ENCODE measurements around the gene HSPA1A.
"Not testable (repeated sequence)": the region's sequence is repeated elsewhere in the genome, so short reads cannot be mapped to it uniquely, and the experiment has no call there.

DNA sequence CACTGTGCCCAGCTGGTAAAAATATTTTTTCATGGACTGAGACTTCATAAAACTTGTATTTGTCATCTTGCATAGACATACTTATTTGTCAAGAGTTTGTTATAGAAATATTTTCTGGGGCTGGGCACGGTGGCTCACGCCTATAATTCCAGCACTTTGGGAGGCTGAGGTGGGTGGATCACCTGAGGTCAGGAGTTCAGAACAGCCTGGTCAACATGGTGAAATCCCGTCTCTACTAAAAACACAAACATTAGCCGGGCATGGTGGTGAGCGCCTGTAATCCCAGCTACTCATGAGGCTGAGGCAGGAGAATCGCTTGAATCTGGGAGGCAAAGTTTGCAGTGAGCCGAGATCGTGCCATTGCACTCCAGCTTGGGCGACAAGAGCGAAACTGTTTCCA lies 6.7 kb upstream of the HSPA1A start:
- TF ChIP-seq GLIS3 (CRISPR knock-in tag; IDR thresholded peaks at IDR 0.05); BACH2 (CRISPR knock-in tag; IDR thresholded peaks at IDR 0.05; ENCODE audit: borderline replicate concordance): not testable (repeated sequence)
- TF ChIP-seq, protein P1, sequence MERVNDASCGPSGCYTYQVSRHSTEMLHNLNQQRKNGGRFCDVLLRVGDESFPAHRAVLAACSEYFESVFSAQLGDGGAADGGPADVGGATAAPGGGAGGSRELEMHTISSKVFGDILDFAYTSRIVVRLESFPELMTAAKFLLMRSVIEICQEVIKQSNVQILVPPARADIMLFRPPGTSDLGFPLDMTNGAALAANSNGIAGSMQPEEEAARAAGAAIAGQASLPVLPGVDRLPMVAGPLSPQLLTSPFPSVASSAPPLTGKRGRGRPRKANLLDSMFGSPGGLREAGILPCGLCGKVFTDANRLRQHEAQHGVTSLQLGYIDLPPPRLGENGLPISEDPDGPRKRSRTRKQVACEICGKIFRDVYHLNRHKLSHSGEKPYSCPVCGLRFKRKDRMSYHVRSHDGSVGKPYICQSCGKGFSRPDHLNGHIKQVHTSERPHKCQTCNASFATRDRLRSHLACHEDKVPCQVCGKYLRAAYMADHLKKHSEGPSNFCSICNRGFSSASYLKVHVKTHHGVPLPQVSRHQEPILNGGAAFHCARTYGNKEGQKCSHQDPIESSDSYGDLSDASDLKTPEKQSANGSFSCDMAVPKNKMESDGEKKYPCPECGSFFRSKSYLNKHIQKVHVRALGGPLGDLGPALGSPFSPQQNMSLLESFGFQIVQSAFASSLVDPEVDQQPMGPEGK (CRISPR knock-in tag; IDR thresholded peaks at IDR 0.05; ENCODE audit: borderline replicate concordance): not testable (repeated sequence)
